IMR-90 (cell line): ENCODE results near the gene MFSD2B. TPM values are rescaled to one million over a fixed set of nuclear protein-coding genes. Genes with fewer than 3 reads are reported as not detected.

ENCODE experiments used
- ATAC-seq: fragments of 200-7000 bp; cut with Tn5 transposase; 2 replicates; pipeline ENCODE4 v1.9.1; 2020; ENCODE audit warnings: low read depth, mild to moderate bottlenecking, moderate library complexity
- BruUV-seq: library from RNA; stranded (reverse); fragments of 400-500 nt; replicated peaks from 2 replicates; lab custom pipeline; 2021; lab: Mats Ljungman, UMichigan
- CTCF ChIA-PET: fragments of 300-600 bp; formaldehyde crosslinking; extraction: SDS; loops from one replicate; lab custom pipeline; 2021; ENCODE audit warnings: antibody characterized with exemption; lab: Yijun Ruan, JAX
- POLR2A ChIA-PET: fragments of 300-600 bp; sonication (Branson Sonifier 250); formaldehyde crosslinking; loops from one replicate; lab custom pipeline; 2022; ENCODE audit warnings: antibody characterized with exemption; ENCODE audit not compliant: unreplicated experiment; lab: Charles Lee
- DNase-seq: peaks from one replicate; pipeline ENCODE4 v3.0.0; 2013
- H2AFZ ChIP-seq: replicated peaks from 2 replicates; pipeline ENCODE3; 2013; ENCODE audit warnings: low read length, mild to moderate bottlenecking; ENCODE audit not compliant: poor library complexity
- H2AK5ac ChIP-seq: 2 replicates; pipeline ENCODE4 v1.6.1; 2013; ENCODE audit warnings: low read depth, low read length, inconsistent platforms
- H2AK9ac ChIP-seq: replicated peaks from 2 replicates; pipeline ENCODE3; 2013; ENCODE audit warnings: mild to moderate bottlenecking, low read depth, low read length, moderate library complexity; ENCODE audit not compliant: poor library complexity
- H2BK120ac ChIP-seq: 2 replicates; pipeline ENCODE4 v1.6.1; 2013; ENCODE audit warnings: low read depth, low read length, inconsistent platforms
- H2BK15ac ChIP-seq: 3 replicates; pipeline ENCODE4 v1.6.1; 2013; ENCODE audit warnings: low read depth, low read length, inconsistent platforms
- H2BK20ac ChIP-seq: 2 replicates; pipeline ENCODE4 v1.6.1; 2013; ENCODE audit warnings: low read depth, mild to moderate bottlenecking, inconsistent platforms, low read length, moderate library complexity
- H2BK5ac ChIP-seq: 2 replicates; pipeline ENCODE4 v1.6.1; 2013; ENCODE audit warnings: mild to moderate bottlenecking, low read depth, low read length, inconsistent platforms; ENCODE audit not compliant: poor library complexity, severe bottlenecking
- H3K14ac ChIP-seq: replicated peaks from 2 replicates; pipeline ENCODE4 v1.6.1; 2013; ENCODE audit warnings: low read depth, low read length, inconsistent platforms
- H3K18ac ChIP-seq: 2 replicates; pipeline ENCODE4 v1.6.1; 2013; ENCODE audit warnings: low read depth, low read length, control low read depth
- H3K23ac ChIP-seq: 2 replicates; pipeline ENCODE4 v1.6.1; 2013; ENCODE audit warnings: low read depth, low read length, inconsistent platforms
- H3K27ac ChIP-seq: 2 replicates; pipeline ENCODE4 v1.5.1; 2013; ENCODE audit warnings: mild to moderate bottlenecking, control low read depth, low read length; ENCODE audit not compliant: insufficient read depth
- H3K27me3 ChIP-seq: 2 replicates; pipeline ENCODE4 v1.6.1; 2013; ENCODE audit warnings: low read length; ENCODE audit not compliant: control insufficient read depth, insufficient read depth
- H3K36me3 ChIP-seq: 2 replicates; pipeline ENCODE4 v1.6.1; 2013; ENCODE audit warnings: low read length, mixed read lengths; ENCODE audit not compliant: control insufficient read depth, insufficient read depth
- H3K4ac ChIP-seq: 2 replicates; pipeline ENCODE4 v1.6.1; 2013; ENCODE audit warnings: low read depth, low read length, inconsistent platforms
- H3K4me1 ChIP-seq: 2 replicates; pipeline ENCODE4 v1.6.1; 2013; ENCODE audit warnings: low read length, mixed read lengths; ENCODE audit not compliant: control insufficient read depth, insufficient read depth
- H3K4me2 ChIP-seq: 2 replicates; pipeline ENCODE4 v1.6.1; 2013; ENCODE audit warnings: low read depth, mild to moderate bottlenecking, control low read depth, low read length, moderate library complexity
- H3K4me3 ChIP-seq: 2 replicates; pipeline ENCODE4 v1.5.1; 2013; ENCODE audit warnings: low read depth, mild to moderate bottlenecking, control low read depth, low read length, moderate library complexity; ENCODE audit not compliant: insufficient read depth
- H3K56ac ChIP-seq: 2 replicates; pipeline ENCODE4 v1.6.1; 2013; ENCODE audit warnings: low read length, inconsistent platforms; ENCODE audit not compliant: insufficient read depth; ENCODE audit errors: extremely low read depth
- H3K79me1 ChIP-seq, 2 experiments: 2 replicates each; pipeline ENCODE4 v1.6.1; 2013; ENCODE audit warnings: low read length in 2 of 2, inconsistent platforms in 1 of 2, low read depth in 1 of 2
- H3K9ac ChIP-seq: 2 replicates; pipeline ENCODE4 v1.6.1; 2013; ENCODE audit warnings: low read depth, low read length, control low read depth
- H3K9me1 ChIP-seq: 2 replicates; pipeline ENCODE4 v1.6.1; 2013; ENCODE audit warnings: low read length, inconsistent platforms; ENCODE audit not compliant: insufficient read depth
- H3K9me3 ChIP-seq: 2 replicates; pipeline ENCODE4 v1.6.1; 2013; ENCODE audit warnings: low read length; ENCODE audit not compliant: control insufficient read depth, insufficient read depth
- H4K20me1 ChIP-seq: 2 replicates; pipeline ENCODE4 v1.6.1; 2013; ENCODE audit warnings: low read length, inconsistent platforms; ENCODE audit not compliant: insufficient read depth
- H4K5ac ChIP-seq: 2 replicates; pipeline ENCODE4 v1.6.1; 2013; ENCODE audit warnings: mild to moderate bottlenecking, low read depth, low read length, control low read depth
- H4K8ac ChIP-seq, 2 experiments: 2 replicates each; pipeline ENCODE4 v1.6.1; 2013; ENCODE audit warnings: low read depth in 2 of 2, low read length in 2 of 2, control low read depth in 1 of 2, inconsistent platforms in 1 of 2
- H4K91ac ChIP-seq: 2 replicates; pipeline ENCODE4 v1.6.1; 2013; ENCODE audit warnings: low read depth, low read length, inconsistent platforms; ENCODE audit not compliant: insufficient read depth
- BHLHE40 ChIP-seq: fragments of 150-350 bp; IDR thresholded peaks from 2 replicates; pipeline ENCODE4 v1.6.1; 2016; ENCODE audit warnings: mild to moderate bottlenecking, low read depth, low read length
- CEBPB ChIP-seq: IDR thresholded peaks from 2 replicates; pipeline ENCODE4 v1.6.1; 2012; ENCODE audit warnings: low read depth, low read length, improper control_type of control experiment
- CHD1 ChIP-seq: IDR thresholded peaks from 2 replicates; pipeline ENCODE4 v1.6.1; 2012; ENCODE audit warnings: low read depth, low read length, improper control_type of control experiment
- FOS ChIP-seq: fragments of 150-350 bp; IDR thresholded peaks from 2 replicates; pipeline ENCODE4 v1.6.1; 2016; ENCODE audit warnings: low read depth, low read length
- MAFK ChIP-seq: IDR thresholded peaks from 2 replicates; pipeline ENCODE4 v1.6.1; 2012; ENCODE audit warnings: low read depth, low read length, improper control_type of control experiment
- MAZ ChIP-seq: IDR thresholded peaks from 2 replicates; pipeline ENCODE4 v1.6.1; 2012; ENCODE audit warnings: low read depth, mild to moderate bottlenecking, low read length, improper control_type of control experiment, moderate library complexity, borderline replicate concordance
- MXI1 ChIP-seq: IDR thresholded peaks from 2 replicates; pipeline ENCODE4 v1.6.1; 2012; ENCODE audit warnings: low read depth, mild to moderate bottlenecking, low read length, moderate library complexity, borderline replicate concordance
- NFE2L2 ChIP-seq: fragments of 150-350 bp; IDR thresholded peaks from 2 replicates; pipeline ENCODE4 v1.6.1; 2016; ENCODE audit warnings: low read depth, mild to moderate bottlenecking, low read length
- POLR2A ChIP-seq: IDR thresholded peaks from 2 replicates; pipeline ENCODE4 v1.6.1; 2012; ENCODE audit warnings: mild to moderate bottlenecking, low read depth, low read length
- RAD21 ChIP-seq: IDR thresholded peaks from 2 replicates; pipeline ENCODE4 v1.6.1; 2012; ENCODE audit warnings: low read length, improper control_type of control experiment
- RCOR1 ChIP-seq: IDR thresholded peaks from 2 replicates; pipeline ENCODE4 v1.6.1; 2012; ENCODE audit warnings: mild to moderate bottlenecking, low read length, improper control_type of control experiment; ENCODE audit not compliant: insufficient replicate concordance
- RFX5 ChIP-seq: IDR thresholded peaks from 2 replicates; pipeline ENCODE4 v1.8.0; 2012; ENCODE audit warnings: low read depth, mild to moderate bottlenecking, low read length, moderate library complexity
- SMC3 ChIP-seq: fragments of 150-350 bp; IDR thresholded peaks from 2 replicates; pipeline ENCODE4 v1.6.1; 2016; ENCODE audit warnings: low read depth, mild to moderate bottlenecking, antibody characterized with exemption, low read length, moderate library complexity
- WGBS, 2 experiments: methylation state at CpG; one replicate each; pipeline versions ENCODE4 v1.1.5 to v1.1.7; 2013; ENCODE audit warnings: missing lambda C conversion rate in 2 of 2; ENCODE audit not compliant: insufficient read length in 1 of 2; ENCODE audit errors: extremely low coverage in 2 of 2; 5-methylcytosine and 5-hydroxymethylcytosine counted together
- dilution Hi-C: fragments of 300-500 bp; cut with HindIII; formaldehyde crosslinking; loops from one replicate; pipeline ENCODE4 v1.14.3; 2018; ENCODE audit warnings: low sequenced_read_pairs; ENCODE audit not compliant: unreplicated experiment
- in situ Hi-C: fragments of 300-500 bp; cut with MboI; formaldehyde crosslinking; loops from 3 replicates; pipeline ENCODE4 v1.14.3; 2019; ENCODE audit warnings: low sequenced_read_pairs, inconsistent platforms, mixed read lengths
- intact Hi-C: fragments of 100-400 bp; cut with micrococcal nuclease; formaldehyde crosslinking; loops from 2 replicates; pipeline ENCODE4 v1.10.0; 2022
- polyA plus RNA-seq, 3 experiments: library from polyadenylated mRNA; depleted of rRNA; stranded (reverse); fragments of >200 nt; gene quantifications; 2 replicates each; pipeline ENCODE4 v1.2.3, GENCODE V29; 2012; ENCODE audit warnings: low replicate concordance in 1 of 3
- total RNA-seq: library from RNA; depleted of rRNA; stranded (reverse); fragments of >200 nt; gene quantifications from 2 replicates; pipeline ENCODE4 v1.2.3, GENCODE V29; 2012
- TF ChIP-seq, protein P1 (sequence below): fragments of 150-350 bp; IDR thresholded peaks from 2 replicates; pipeline ENCODE4 v1.6.1; 2016; ENCODE audit warnings: low read depth, mild to moderate bottlenecking, low read length, moderate library complexity, borderline replicate concordance
- TF ChIP-seq, protein P2 (sequence below): fragments of 150-350 bp; IDR thresholded peaks from 2 replicates; pipeline ENCODE4 v1.6.1; 2017; ENCODE audit warnings: mild to moderate bottlenecking, antibody characterized with exemption, low read length, low read depth
- TF ChIP-seq, protein P3 (sequence below): conservative IDR thresholded peaks from 2 replicates; pipeline ENCODE4 v1.5.1; 2012; ENCODE audit warnings: mild to moderate bottlenecking, low read depth, low read length, improper control_type of control experiment

The MFSD2B gene
- total and polyA plus RNA-seq, 2 of the 4 experiments (the other 2 are of a cell fraction), result 0.05 TPM; not detected in 1

DNA sequence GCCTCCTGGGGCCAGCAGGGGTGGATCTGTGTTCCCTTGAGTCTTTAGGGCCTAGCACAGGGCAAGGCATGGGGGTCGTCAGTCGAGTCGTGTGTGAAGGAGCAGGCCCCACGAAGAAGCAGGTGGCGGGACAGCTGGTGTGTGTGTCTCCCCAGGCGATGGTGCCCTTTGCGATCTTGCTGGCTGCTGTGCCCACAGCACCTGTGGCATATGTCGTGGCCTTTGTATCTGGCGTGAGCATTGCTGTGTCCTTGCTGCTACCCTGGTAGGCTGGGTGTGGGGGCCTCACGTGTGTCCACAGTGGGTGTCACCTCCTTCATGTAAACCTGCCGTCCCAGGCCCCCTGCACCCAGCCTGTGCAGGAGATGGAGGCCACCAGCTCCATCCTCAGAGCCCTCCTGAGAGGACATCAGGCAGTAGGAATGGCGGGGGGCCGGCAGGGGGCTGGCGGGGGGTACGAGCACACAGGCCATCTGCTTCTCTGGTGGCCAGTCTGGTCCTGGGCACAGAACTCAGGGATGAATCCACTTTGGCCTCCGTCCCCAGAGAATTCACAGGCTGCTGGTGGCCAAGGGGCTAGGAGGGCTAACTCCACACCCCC is 13.2 kb downstream of the MFSD2B start:
- H3K14ac ChIP-seq, result no peak overlapping the region
- H2AK9ac ChIP-seq, result no peak overlapping the region
- no TSS peak for BruUV-seq
- no peaks in the 10 kb centered on the region for H3K9me3 ChIP-seq
- H2BK15ac ChIP-seq, result no peak overlapping the region
- no peak overlapping the region for H3K4me3 ChIP-seq
- ATAC-seq, result no peak
- no peak overlapping the region for H3K23ac ChIP-seq
- no peaks in the 10 kb centered on the region; the same call in 1 of the 2 replicates for H4K20me1 ChIP-seq
- no peak overlapping the region for H2AK5ac ChIP-seq
- H3K27me3 ChIP-seq, result no peaks in the 10 kb centered on the region
- intact Hi-C loops, result no loop called here
- H3K9me1 ChIP-seq, result 0 out of 2 replicates have a peak, but pooled peaks cover 9% of the 10 kb centered on the region
- H2BK5ac ChIP-seq, result no peak overlapping the region
- H3K36me3 ChIP-seq, result peaks cover 11% of the 10 kb centered on the region
- no peak overlapping the region for H3K27ac ChIP-seq
- DNase-seq, result no peak
- POLR2A ChIA-PET, result no interaction called here
- H4K91ac ChIP-seq, result no peak overlapping the region
- H4K8ac ChIP-seq, result no peak overlapping the region
- H3K4me1 ChIP-seq, result no peaks in the 10 kb centered on the region
- H2AFZ ChIP-seq, result no peak overlapping the region
- no peak overlapping the region for H2BK20ac ChIP-seq
- no peak overlapping the region for H3K4me2 ChIP-seq
- H3K9ac ChIP-seq, result no peak overlapping the region
- in situ Hi-C loops, result no loop called here
- no peak overlapping the region for H3K18ac ChIP-seq
- H3K4ac ChIP-seq, result no peak overlapping the region
- H3K79me1 ChIP-seq, result peaks cover 0 to 12% of the 10 kb centered on the region in 2 experiments; a peak in 2 of 4 replicates
- no peak overlapping the region for H3K56ac ChIP-seq
- H4K5ac ChIP-seq, result no peak overlapping the region
- TF ChIP-seq RAD21 (no peak), MXI1 (no peak), MAZ (no peak), RCOR1 (no peak), FOS (no peak), RFX5 (no peak), NFE2L2 (no peak), BHLHE40 (no peak), SMC3 (no peak), CEBPB (no peak), MAFK (no peak), POLR2A (no peak), CHD1 (no peak)
- TF ChIP-seq, protein P1, sequence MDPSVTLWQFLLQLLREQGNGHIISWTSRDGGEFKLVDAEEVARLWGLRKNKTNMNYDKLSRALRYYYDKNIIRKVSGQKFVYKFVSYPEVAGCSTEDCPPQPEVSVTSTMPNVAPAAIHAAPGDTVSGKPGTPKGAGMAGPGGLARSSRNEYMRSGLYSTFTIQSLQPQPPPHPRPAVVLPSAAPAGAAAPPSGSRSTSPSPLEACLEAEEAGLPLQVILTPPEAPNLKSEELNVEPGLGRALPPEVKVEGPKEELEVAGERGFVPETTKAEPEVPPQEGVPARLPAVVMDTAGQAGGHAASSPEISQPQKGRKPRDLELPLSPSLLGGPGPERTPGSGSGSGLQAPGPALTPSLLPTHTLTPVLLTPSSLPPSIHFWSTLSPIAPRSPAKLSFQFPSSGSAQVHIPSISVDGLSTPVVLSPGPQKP, result no peak
- TF ChIP-seq, protein P2, sequence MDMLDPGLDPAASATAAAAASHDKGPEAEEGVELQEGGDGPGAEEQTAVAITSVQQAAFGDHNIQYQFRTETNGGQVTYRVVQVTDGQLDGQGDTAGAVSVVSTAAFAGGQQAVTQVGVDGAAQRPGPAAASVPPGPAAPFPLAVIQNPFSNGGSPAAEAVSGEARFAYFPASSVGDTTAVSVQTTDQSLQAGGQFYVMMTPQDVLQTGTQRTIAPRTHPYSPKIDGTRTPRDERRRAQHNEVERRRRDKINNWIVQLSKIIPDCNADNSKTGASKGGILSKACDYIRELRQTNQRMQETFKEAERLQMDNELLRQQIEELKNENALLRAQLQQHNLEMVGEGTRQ, result no peak
- TF ChIP-seq, protein P3, sequence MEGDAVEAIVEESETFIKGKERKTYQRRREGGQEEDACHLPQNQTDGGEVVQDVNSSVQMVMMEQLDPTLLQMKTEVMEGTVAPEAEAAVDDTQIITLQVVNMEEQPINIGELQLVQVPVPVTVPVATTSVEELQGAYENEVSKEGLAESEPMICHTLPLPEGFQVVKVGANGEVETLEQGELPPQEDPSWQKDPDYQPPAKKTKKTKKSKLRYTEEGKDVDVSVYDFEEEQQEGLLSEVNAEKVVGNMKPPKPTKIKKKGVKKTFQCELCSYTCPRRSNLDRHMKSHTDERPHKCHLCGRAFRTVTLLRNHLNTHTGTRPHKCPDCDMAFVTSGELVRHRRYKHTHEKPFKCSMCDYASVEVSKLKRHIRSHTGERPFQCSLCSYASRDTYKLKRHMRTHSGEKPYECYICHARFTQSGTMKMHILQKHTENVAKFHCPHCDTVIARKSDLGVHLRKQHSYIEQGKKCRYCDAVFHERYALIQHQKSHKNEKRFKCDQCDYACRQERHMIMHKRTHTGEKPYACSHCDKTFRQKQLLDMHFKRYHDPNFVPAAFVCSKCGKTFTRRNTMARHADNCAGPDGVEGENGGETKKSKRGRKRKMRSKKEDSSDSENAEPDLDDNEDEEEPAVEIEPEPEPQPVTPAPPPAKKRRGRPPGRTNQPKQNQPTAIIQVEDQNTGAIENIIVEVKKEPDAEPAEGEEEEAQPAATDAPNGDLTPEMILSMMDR, result no peak
- WGBS, 2 experiments, result 89% methylated on average over 9 of the region's 16 CpGs; no CpG with 5 or more reads in 1 of the 2 experiments
- H2BK120ac ChIP-seq, result no peak overlapping the region
- CTCF ChIA-PET, result no interaction called here
- dilution Hi-C loops, result no loop called here
